H9 (cell line): Measurements from ENCODE around the gene ARHGEF10L. TPM values are rescaled to one million over a fixed set of nuclear protein-coding genes. Genes with fewer than 3 reads are reported as not detected.

Experiments
- DNase-seq: peaks from one replicate; pipeline ENCODE4 v3.0.0-alpha.2; 2017
- H2AFZ ChIP-seq: one replicate; pipeline ENCODE4 v1.6.1; 2013; ENCODE audit warnings: mild to moderate bottlenecking, low read length, control low read depth, moderate library complexity
- H2AK5ac ChIP-seq: 2 replicates; pipeline ENCODE4 v1.6.1; 2013; ENCODE audit warnings: low read length, control low read depth, mixed read lengths; ENCODE audit not compliant: insufficient read length
- H2BK120ac ChIP-seq: one replicate; pipeline ENCODE4 v1.6.1; 2013; ENCODE audit warnings: low read depth, mild to moderate bottlenecking, low read length, control low read depth, inconsistent platforms; ENCODE audit not compliant: poor library complexity, severe bottlenecking
- H2BK12ac ChIP-seq: 2 replicates; pipeline ENCODE4 v1.6.1; 2013; ENCODE audit warnings: low read length, control low read depth, mixed read lengths, low read depth; ENCODE audit not compliant: insufficient read length
- H2BK15ac ChIP-seq: 2 replicates; pipeline ENCODE4 v1.6.1; 2013; ENCODE audit warnings: low read depth, low read length, control low read depth
- H2BK20ac ChIP-seq: one replicate; pipeline ENCODE4 v1.6.1; 2013; ENCODE audit warnings: low read depth, mild to moderate bottlenecking, low read length, control low read depth, inconsistent platforms; ENCODE audit not compliant: poor library complexity, severe bottlenecking
- H2BK5ac ChIP-seq: 2 replicates; pipeline ENCODE4 v1.6.1; 2013; ENCODE audit warnings: low read length, control low read depth, mixed read lengths; ENCODE audit not compliant: insufficient read length
- H3K14ac ChIP-seq: 2 replicates; pipeline ENCODE4 v1.6.1; 2013; ENCODE audit warnings: low read length, control low read depth; ENCODE audit not compliant: insufficient read depth
- H3K18ac ChIP-seq: 2 replicates; pipeline ENCODE4 v1.6.1; 2013; ENCODE audit warnings: low read depth, mild to moderate bottlenecking, mixed read lengths, low read length, control low read depth; ENCODE audit not compliant: insufficient read length
- H3K23ac ChIP-seq: 2 replicates; pipeline ENCODE4 v1.6.1; 2013; ENCODE audit warnings: low read length, control low read depth, mixed read lengths, low read depth; ENCODE audit not compliant: insufficient read length
- H3K23me2 ChIP-seq: 2 replicates; pipeline ENCODE4 v1.6.1; 2013; ENCODE audit warnings: low read depth, mild to moderate bottlenecking, mixed read lengths, low read length, control low read depth; ENCODE audit not compliant: insufficient read length, poor library complexity, severe bottlenecking
- H3K27ac ChIP-seq: 2 replicates; pipeline ENCODE4 v1.5.1; 2013; ENCODE audit warnings: low read length, control low read depth, mixed read lengths, low read depth; ENCODE audit not compliant: insufficient read length
- H3K27me3 ChIP-seq: 2 replicates; pipeline ENCODE4 v1.6.1; 2013; ENCODE audit warnings: low read length, control low read depth, inconsistent platforms; ENCODE audit not compliant: insufficient read depth
- H3K4ac ChIP-seq: 2 replicates; pipeline ENCODE4 v1.6.1; 2013; ENCODE audit warnings: low read depth, mild to moderate bottlenecking, control low read depth, inconsistent platforms, low read length, moderate library complexity
- H3K4me1 ChIP-seq: 2 replicates; pipeline ENCODE4 v1.6.1; 2013; ENCODE audit warnings: low read length, control low read depth, inconsistent platforms; ENCODE audit not compliant: insufficient read depth
- H3K4me2 ChIP-seq: 2 replicates; pipeline ENCODE4 v1.6.1; 2013; ENCODE audit warnings: low read length, control low read depth, mixed read lengths; ENCODE audit not compliant: insufficient read length, insufficient read depth
- H3K56ac ChIP-seq: 2 replicates; pipeline ENCODE4 v1.6.1; 2013; ENCODE audit warnings: low read depth, mild to moderate bottlenecking, mixed read lengths, low read length, control low read depth; ENCODE audit not compliant: insufficient read length
- H3K79me1 ChIP-seq: 2 replicates; pipeline ENCODE4 v1.6.1; 2013; ENCODE audit warnings: low read depth, mild to moderate bottlenecking, moderate library complexity, low read length, control low read depth, inconsistent platforms; ENCODE audit not compliant: insufficient read depth, poor library complexity, severe bottlenecking
- H3K79me2 ChIP-seq: 2 replicates; pipeline ENCODE4 v1.6.1; 2013; ENCODE audit warnings: low read length, control low read depth, inconsistent platforms; ENCODE audit not compliant: insufficient read depth
- H3K9ac ChIP-seq: 2 replicates; pipeline ENCODE4 v1.6.1; 2013; ENCODE audit warnings: low read length, control low read depth, mixed read lengths; ENCODE audit not compliant: insufficient read length; ENCODE audit errors: extremely low read depth
- H3K9me3 ChIP-seq: one replicate; pipeline ENCODE4 v1.6.1; 2013; ENCODE audit warnings: low read depth, low read length, inconsistent platforms; ENCODE audit not compliant: control insufficient read depth
- H3T11ph ChIP-seq: one replicate; pipeline ENCODE4 v1.6.1; 2013; ENCODE audit warnings: mild to moderate bottlenecking, low read length, control low read depth, inconsistent platforms
- H4K20me1 ChIP-seq: one replicate; pipeline ENCODE4 v1.6.1; 2013; ENCODE audit not compliant: control insufficient read depth, insufficient read length, insufficient read depth
- H4K5ac ChIP-seq: 2 replicates; pipeline ENCODE4 v1.6.1; 2013; ENCODE audit warnings: low read depth, mild to moderate bottlenecking, mixed read lengths, low read length, control low read depth; ENCODE audit not compliant: insufficient read length
- H4K8ac ChIP-seq: replicated peaks from 2 replicates; pipeline ENCODE4 v1.6.1; 2013; ENCODE audit warnings: low read length, control low read depth, mixed read lengths, low read depth; ENCODE audit not compliant: insufficient read length
- H4K91ac ChIP-seq: 2 replicates; pipeline ENCODE4 v1.6.1; 2013; ENCODE audit warnings: low read depth, mild to moderate bottlenecking, moderate library complexity, mixed read lengths, low read length, control low read depth; ENCODE audit not compliant: insufficient read length
- H3K27ac Mint-ChIP-seq, 3 experiments: 2 replicates in 2 of 3; 3 replicates in 1 of 3; pipeline ENCODE4 v1.8.0; 2020 to 2021; ENCODE audit warnings: mixed read lengths in 3 of 3, mild to moderate bottlenecking in 1 of 3, moderate library complexity in 1 of 3
- H3K27me3 Mint-ChIP-seq: 2 replicates; pipeline ENCODE4 v1.8.0; 2021; ENCODE audit warnings: low read depth, mild to moderate bottlenecking, moderate library complexity, mixed read lengths
- H3K36me3 Mint-ChIP-seq, 3 experiments: 2 replicates in 2 of 3; 3 replicates in 1 of 3; pipeline ENCODE4 v1.8.0; 2020 to 2021; ENCODE audit warnings: low read depth in 3 of 3, mixed read lengths in 3 of 3; ENCODE audit not compliant: insufficient read depth in 1 of 3
- H3K4me1 Mint-ChIP-seq, 2 experiments: 2 replicates each; pipeline ENCODE4 v1.8.0; 2020; ENCODE audit warnings: mixed read lengths in 2 of 2
- H3K4me3 Mint-ChIP-seq, 2 experiments: 2 replicates in 1 of 2; 3 replicates in 1 of 2; pipeline ENCODE4 v1.8.0; 2020 to 2021; ENCODE audit warnings: mild to moderate bottlenecking in 2 of 2, mixed read lengths in 2 of 2, moderate library complexity in 1 of 2
- H3K9me3 Mint-ChIP-seq, 2 experiments: 2 replicates in 1 of 2; 3 replicates in 1 of 2; pipeline ENCODE4 v1.8.0; 2020; ENCODE audit warnings: mild to moderate bottlenecking in 2 of 2, mixed read lengths in 2 of 2, moderate library complexity in 1 of 2
- CTCF ChIP-seq: fragments of 200-600 bp; sonication (generic); conservative IDR thresholded peaks from 3 replicates; pipeline ENCODE4 v1.8.0; 2021; ENCODE audit warnings: antibody characterized with exemption, mild to moderate bottlenecking
- WGBS: extraction: QIAGEN DNeasy Blood & Tissue Kit; methylation state at CpG from one replicate; pipeline ENCODE4 v1.1.7; 2013; ENCODE audit warnings: missing lambda C conversion rate, low lambda C conversion rate, mixed read lengths; ENCODE audit not compliant: insufficient read length; ENCODE audit errors: extremely low coverage; 5-methylcytosine and 5-hydroxymethylcytosine counted together
- total RNA-seq: library from RNA; stranded (reverse); gene quantifications from 2 replicates; pipeline ENCODE4 v1.2.1, GENCODE V29; 2021

Gene ARHGEF10L
- total RNA-seq, 1 experiment from 2014 or later: 20.2 TPM

- H3K23me2 ChIP-seq: no peaks in the 10 kb centered on the region
- WGBS: no CpG with 5 or more reads among the region's 11 CpGs
- H3K4ac ChIP-seq: no peak overlapping the region
- H3K14ac ChIP-seq: no peak overlapping the region
- H3K9me3 ChIP-seq: no peaks in the 10 kb centered on the region
- no peak overlapping the region for H3K27ac ChIP-seq
- peaks cover 26 to 46% (median 33%) of the 10 kb centered on the region in 3 experiments for H3K36me3 Mint-ChIP-seq
- H3T11ph ChIP-seq: no peak overlapping the region
- no peak overlapping the region; a peak in 1 of 7 replicates for H3K27ac Mint-ChIP-seq
- H2BK15ac ChIP-seq: no peak overlapping the region
- no peak overlapping the region for H2BK20ac ChIP-seq
- no peak overlapping the region for H2BK120ac ChIP-seq
- H3K4me1 ChIP-seq: no peaks in the 10 kb centered on the region
- no peak overlapping the region for H4K5ac ChIP-seq
- H3K27me3 ChIP-seq: no peaks in the 10 kb centered on the region
- no peak overlapping the region for H3K4me2 ChIP-seq
- no peak overlapping the region for H4K91ac ChIP-seq
- no peak overlapping the region for H3K9ac ChIP-seq
- H3K4me1 Mint-ChIP-seq: peaks cover 9 to 12% of the 10 kb centered on the region in 2 experiments
- no peak overlapping the region for H3K18ac ChIP-seq
- H2AFZ ChIP-seq: no peak overlapping the region
- H3K56ac ChIP-seq: no peak overlapping the region
- no peaks in the 10 kb centered on the region for H3K79me2 ChIP-seq
- H3K4me3 Mint-ChIP-seq: no peak overlapping the region
- H3K9me3 Mint-ChIP-seq: no peaks in the 10 kb centered on the region; a peak in 1 of 5 replicates
- TF ChIP-seq CTCF: peak; percentile 23; the same call in 1 of the 3 replicates
- H2BK12ac ChIP-seq: no peak overlapping the region
- no peak for DNase-seq
- H3K23ac ChIP-seq: no peak overlapping the region
- no peak overlapping the region for H2AK5ac ChIP-seq
- H4K20me1 ChIP-seq: no peaks in the 10 kb centered on the region
- no peaks in the 10 kb centered on the region; the same call in 1 of the 2 replicates for H3K27me3 Mint-ChIP-seq
- no peak overlapping the region for H2BK5ac ChIP-seq
- H3K79me1 ChIP-seq: no peaks in the 10 kb centered on the region
- H4K8ac ChIP-seq: no peak overlapping the region
Measured at GRCh38 chr1:17664322-17664721, 124.8 kb downstream of the ARHGEF10L start.
